HAP-1 (cell line): ENCODE data around the gene HIVEP1.
"Not testable (repeated sequence)": the region's sequence is repeated elsewhere in the genome, so short reads cannot be mapped to it uniquely, and the experiment has no call there.

Source experiments
- DNase-seq, 2 experiments: peaks; one replicate each; pipeline ENCODE4 v3.0.0-alpha.2; 2016 to 2020; ENCODE audit warnings: low spot score in 2 of 2
- H3K27me3 ChIP-seq: fragments of 250-450 bp; sonication (Bioruptor Pico); 2 replicates; pipeline ENCODE4 v1.5.1; 2020; ENCODE audit warnings: low read depth, mild to moderate bottlenecking, moderate library complexity
- H3K36me3 ChIP-seq: fragments of 250-450 bp; sonication (Bioruptor Pico); replicated peaks from 2 replicates; pipeline ENCODE4 v1.5.1; 2020; ENCODE audit warnings: mild to moderate bottlenecking
- H3K4me1 ChIP-seq: fragments of 250-450 bp; sonication (Bioruptor Pico); 2 replicates; pipeline ENCODE4 v1.5.1; 2020; ENCODE audit warnings: mild to moderate bottlenecking
- H3K4me3 ChIP-seq: fragments of 250-450 bp; sonication (Bioruptor Pico); 2 replicates; pipeline ENCODE4 v1.5.1; 2020; ENCODE audit warnings: mild to moderate bottlenecking, moderate library complexity
- H3K9me3 ChIP-seq: fragments of 250-450 bp; sonication (Bioruptor Pico); 2 replicates; pipeline ENCODE4 v1.5.1; 2020; ENCODE audit warnings: mild to moderate bottlenecking, moderate library complexity
- in situ Hi-C: fragments of 300-500 bp; cut with MboI; formaldehyde crosslinking; loops from 3 replicates; pipeline ENCODE4 v1.14.3; 2020; ENCODE audit warnings: low sequenced_read_pairs, inconsistent platforms, mixed read lengths

The HIVEP1 gene

DNA sequence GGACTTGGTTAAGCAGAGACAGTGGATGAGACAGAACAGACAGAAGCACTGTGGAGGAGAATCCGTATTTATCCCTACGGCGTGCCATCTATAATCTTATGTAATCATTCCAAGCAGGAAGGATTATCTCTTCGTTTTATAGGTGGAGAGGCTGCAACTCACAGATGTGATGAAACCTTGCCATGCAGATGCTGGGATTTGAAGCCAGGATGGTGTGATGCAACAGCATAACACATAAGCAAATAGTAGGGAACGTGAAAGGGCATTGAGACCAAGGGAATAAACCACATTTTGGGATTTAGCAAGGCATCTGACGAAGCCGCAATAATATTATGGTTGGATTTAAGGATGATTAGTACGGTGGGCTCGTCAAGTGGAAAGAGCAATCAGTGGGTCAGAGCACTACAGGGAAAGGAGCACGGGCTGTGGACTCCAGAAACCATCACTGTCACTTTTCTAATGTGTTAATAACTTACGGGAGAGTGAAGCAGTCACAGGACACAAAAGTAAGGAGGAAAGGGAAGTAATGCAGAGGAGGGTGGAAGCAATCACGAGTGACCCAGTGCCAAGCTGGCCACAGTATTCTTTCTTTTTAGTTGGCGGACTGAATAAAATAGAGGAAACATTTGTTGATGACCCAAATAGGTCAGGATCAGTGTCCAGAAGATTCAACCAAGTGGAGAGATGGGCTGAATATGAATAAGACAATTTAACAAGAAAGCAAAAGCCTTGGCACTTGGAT is 158.4 kb downstream of the HIVEP1 start:
- Histone ChIP-seq H3K4me3 (no peak overlapping the region), H3K27me3 (no peaks in the 10 kb centered on the region), H3K36me3 (no peaks in the 10 kb centered on the region), H3K9me3 (no peaks in the 10 kb centered on the region), H3K4me1 (peaks cover 17% of the 10 kb centered on the region)
- no peak for DNase-seq
- in situ Hi-C loops = no loop called here

GRCh38 chr6:12171717-12172116 is 159.6 kb downstream of the HIVEP1 start:
- Histone ChIP-seq H3K4me1 (peaks cover 17% of the 10 kb centered on the region), H3K9me3 (no peaks in the 10 kb centered on the region), H3K4me3 (no peak overlapping the region), H3K36me3 (no peaks in the 10 kb centered on the region), H3K27me3 (no peaks in the 10 kb centered on the region)
- DNase-seq = peak; percentile 41 to 82
- in situ Hi-C loops = no loop called here

DNA sequence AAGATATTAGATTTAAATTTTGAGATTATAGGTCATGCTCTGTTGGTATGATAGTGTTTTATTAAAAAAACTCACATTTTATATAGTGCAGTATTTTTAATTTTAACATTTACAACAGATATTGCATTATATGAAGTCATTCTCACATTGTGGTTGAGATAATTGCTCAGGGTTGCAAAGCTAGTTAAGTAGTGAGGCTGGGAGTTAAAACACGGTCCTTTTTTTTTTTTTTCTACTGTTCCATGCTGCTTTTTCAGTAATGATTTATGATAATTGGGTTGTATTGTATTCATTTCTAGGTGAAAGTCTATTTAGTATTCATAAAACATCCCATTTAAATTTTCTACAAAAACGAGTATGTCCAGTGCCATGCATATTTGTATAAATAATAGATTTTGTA is 160.5 kb downstream of the HIVEP1 start:
- no peak for DNase-seq
- no peaks in the 10 kb centered on the region for H3K9me3 ChIP-seq
- in situ Hi-C loops = no loop called here
- H3K4me1 ChIP-seq = peaks cover 17% of the 10 kb centered on the region
- H3K4me3 ChIP-seq = no peak overlapping the region
- H3K27me3 ChIP-seq = no peaks in the 10 kb centered on the region
- H3K36me3 ChIP-seq = no peaks in the 10 kb centered on the region

DNA sequence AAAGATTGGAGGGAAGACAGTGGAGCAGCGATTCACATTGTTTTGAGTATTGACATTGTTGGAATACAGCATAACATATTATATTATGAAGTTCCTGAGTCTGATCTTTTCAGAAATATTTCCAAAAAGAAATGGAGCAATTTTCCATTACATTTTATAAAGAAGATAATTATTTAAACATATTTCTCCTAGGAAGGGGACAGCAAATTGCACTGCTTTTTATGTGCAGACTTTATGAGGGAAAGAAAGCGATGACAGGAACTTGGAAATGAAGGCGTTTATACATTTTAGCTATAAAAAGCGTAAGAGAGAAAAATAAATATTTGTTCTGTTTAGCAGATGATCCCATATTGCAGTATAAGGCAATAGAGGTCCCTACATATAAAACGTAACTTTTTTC is 161.1 kb downstream of the HIVEP1 start:
- H3K4me1 ChIP-seq = peaks cover 17% of the 10 kb centered on the region
- H3K9me3 ChIP-seq = no peaks in the 10 kb centered on the region
- in situ Hi-C loops = no loop called here
- no peaks in the 10 kb centered on the region for H3K27me3 ChIP-seq
- DNase-seq = no peak
- H3K36me3 ChIP-seq = no peaks in the 10 kb centered on the region
- H3K4me3 ChIP-seq = no peak overlapping the region

DNA sequence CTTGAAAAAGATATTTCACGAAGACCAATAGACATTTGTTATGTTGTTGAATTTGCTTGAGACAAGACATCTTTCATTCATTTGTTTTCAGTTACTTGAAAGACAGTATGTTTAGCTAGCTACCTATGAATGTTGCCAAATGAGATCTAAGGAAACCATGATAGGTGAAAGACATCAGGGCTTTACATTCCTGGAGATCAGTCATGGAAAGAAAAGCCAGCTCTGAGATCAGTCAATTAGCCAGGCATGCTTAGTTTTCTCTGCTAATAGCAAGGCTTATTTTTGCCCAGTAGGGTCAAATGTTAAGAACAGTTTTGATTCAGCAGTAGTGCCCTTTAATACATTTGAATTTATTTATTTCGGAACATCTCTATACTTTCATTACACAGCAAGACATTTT is 161.5 kb downstream of the HIVEP1 start:
- no peaks in the 10 kb centered on the region for H3K9me3 ChIP-seq
- no peaks in the 10 kb centered on the region for H3K27me3 ChIP-seq
- in situ Hi-C loops = no loop called here
- DNase-seq = no peak
- H3K4me3 ChIP-seq = no peak overlapping the region
- H3K36me3 ChIP-seq = no peaks in the 10 kb centered on the region
- peaks cover 17% of the 10 kb centered on the region for H3K4me1 ChIP-seq

GRCh38 chr6:12174878-12175277 is 162.8 kb downstream of the HIVEP1 start:
- no peak overlapping the region for H3K4me3 ChIP-seq
- no peak for DNase-seq
- no peaks in the 10 kb centered on the region for H3K9me3 ChIP-seq
- H3K36me3 ChIP-seq = no peaks in the 10 kb centered on the region
- in situ Hi-C loops = no loop called here
- no peaks in the 10 kb centered on the region for H3K27me3 ChIP-seq
- peaks cover 17% of the 10 kb centered on the region for H3K4me1 ChIP-seq

GRCh38 chr6:12175626-12176025 is 163.5 kb downstream of the HIVEP1 start:
- Histone ChIP-seq H3K4me3 (no peak overlapping the region), H3K36me3 (no peaks in the 10 kb centered on the region)
- in situ Hi-C loops = no loop called here

DNA sequence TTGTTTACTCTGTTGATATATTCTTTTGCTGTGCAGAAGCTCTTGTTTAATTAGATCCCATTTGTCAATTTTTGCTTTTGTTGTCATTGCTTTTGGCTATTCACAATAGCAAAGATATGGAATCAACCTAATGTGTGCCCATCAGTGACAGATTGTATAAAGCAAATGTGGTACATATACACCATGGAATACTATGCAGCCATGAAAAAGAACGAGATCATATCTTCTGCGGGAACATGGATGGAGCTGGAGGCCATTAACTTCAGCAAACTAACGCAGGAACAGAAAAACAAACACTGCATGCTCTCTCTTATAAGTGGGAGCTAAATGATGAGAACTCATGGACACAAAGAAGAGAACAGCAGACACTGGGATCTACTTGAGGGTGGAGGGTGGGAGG is 164.7 kb downstream of the HIVEP1 start:
- DNase-seq, in situ Hi-C loops, H3K36me3 ChIP-seq, H3K9me3 ChIP-seq, H3K27me3 ChIP-seq, H3K4me3 ChIP-seq: not testable (repeated sequence)
- peaks cover 15% of the 10 kb centered on the region for H3K4me1 ChIP-seq

More at GRCh38 chr6:12175626-12176025, 163.5 kb downstream of the HIVEP1 start:
- Histone ChIP-seq H3K27me3 (no peaks in the 10 kb centered on the region), H3K9me3 (no peaks in the 10 kb centered on the region), H3K4me1 (peaks cover 17% of the 10 kb centered on the region)
- no peak for DNase-seq

- no peak for DNase-seq
- Histone ChIP-seq H3K4me1 (peaks cover 2% of the 10 kb centered on the region; the same call in 1 of the 2 replicates), H3K27me3 (peaks cover 8% of the 10 kb centered on the region; the same call in 1 of the 2 replicates), H3K36me3 (no peaks in the 10 kb centered on the region), H3K9me3 (no peaks in the 10 kb centered on the region), H3K4me3 (no peak overlapping the region)
- in situ Hi-C loops = no loop called here
Measured at GRCh38 chr6:12178521-12178920, 166.4 kb downstream of the HIVEP1 start.

DNA sequence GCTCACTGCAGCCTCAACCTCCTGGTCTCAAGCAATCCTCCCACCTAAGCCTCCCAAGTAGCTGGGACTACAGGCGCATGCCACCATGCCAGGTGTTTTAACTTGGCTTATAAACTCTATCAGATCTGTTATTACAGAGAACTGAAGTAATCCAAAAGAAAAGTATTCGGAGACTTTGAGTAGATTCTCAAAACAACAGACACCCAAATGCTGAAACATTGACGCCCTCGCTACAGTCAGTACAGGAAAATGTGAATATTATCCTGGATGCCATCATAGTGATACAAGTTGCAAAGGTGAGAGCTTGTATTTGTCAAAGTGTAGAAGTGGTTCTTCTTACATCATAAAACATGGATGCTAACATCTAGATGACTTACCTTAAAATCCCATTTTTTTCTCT is 169.4 kb downstream of the HIVEP1 start:
- in situ Hi-C loops = no loop called here
- Histone ChIP-seq H3K4me3 (no peak overlapping the region), H3K9me3 (no peaks in the 10 kb centered on the region), H3K36me3 (no peaks in the 10 kb centered on the region), H3K4me1 (no peaks in the 10 kb centered on the region), H3K27me3 (peaks cover 8% of the 10 kb centered on the region; the same call in 1 of the 2 replicates)
- DNase-seq = no peak

GRCh38 chr6:12182676-12183075 is 170.6 kb downstream of the HIVEP1 start:
- Histone ChIP-seq H3K36me3 (no peaks in the 10 kb centered on the region), H3K9me3 (no peaks in the 10 kb centered on the region), H3K4me3 (no peak overlapping the region), H3K27me3 (peaks cover 8% of the 10 kb centered on the region; the same call in 1 of the 2 replicates), H3K4me1 (no peaks in the 10 kb centered on the region)
- no peak for DNase-seq
- in situ Hi-C loops = no loop called here

DNA sequence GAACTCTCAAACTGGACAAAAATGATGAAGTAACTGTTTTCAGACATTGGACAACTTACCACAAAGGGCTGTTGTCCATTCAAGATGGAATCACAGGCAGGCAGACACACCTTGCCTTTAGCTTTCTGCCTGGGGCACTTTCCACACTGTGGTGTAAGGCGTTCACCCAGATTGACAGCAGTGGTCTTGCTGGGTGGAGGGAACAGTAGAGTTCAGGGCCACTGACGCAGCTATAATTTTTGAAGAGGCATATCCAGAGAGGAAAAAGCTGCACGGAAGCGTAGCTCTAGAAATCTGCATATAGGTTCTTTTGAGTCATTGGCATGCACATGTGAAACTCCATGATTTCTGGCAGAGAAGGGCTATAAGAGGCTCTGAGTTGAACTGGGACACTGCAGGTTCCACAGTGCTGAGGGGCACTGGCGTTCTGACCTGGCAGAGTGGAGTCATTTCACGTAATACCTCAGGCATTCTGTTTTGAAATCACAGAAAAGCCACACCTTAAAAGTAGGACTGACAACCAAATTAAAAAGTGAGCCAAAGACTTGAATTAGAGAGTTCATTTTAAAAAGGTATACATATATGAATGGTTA is 173.1 kb downstream of the HIVEP1 start:
- H3K27me3 ChIP-seq = peaks cover 8% of the 10 kb centered on the region
- in situ Hi-C loops = no loop called here

GRCh38 chr6:12186528-12186927 is 174.4 kb downstream of the HIVEP1 start:
- DNase-seq = no peak

More for the DNA sequence above, 173.1 kb downstream of the HIVEP1 start:
- Histone ChIP-seq H3K36me3 (no peaks in the 10 kb centered on the region), H3K4me3 (no peak overlapping the region), H3K9me3 (no peaks in the 10 kb centered on the region), H3K4me1 (no peaks in the 10 kb centered on the region)
- no peak for DNase-seq

DNA sequence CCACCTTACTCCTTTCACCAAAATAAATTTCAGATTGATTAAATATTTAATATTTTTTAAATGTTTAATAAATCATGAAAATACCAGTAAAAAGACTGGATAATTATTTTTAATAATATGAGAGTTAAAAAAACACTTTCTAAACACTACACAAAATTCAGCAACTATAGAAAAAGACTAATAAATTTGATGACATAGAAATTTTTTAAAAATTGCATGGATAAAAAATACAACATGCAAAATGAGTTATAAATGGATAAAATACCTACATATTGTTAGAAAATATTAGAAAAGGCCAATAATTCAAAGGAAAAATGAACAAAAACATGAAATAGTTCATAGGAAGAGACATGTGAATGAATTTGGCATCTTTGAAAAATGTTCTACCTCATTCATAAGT is 177.0 kb downstream of the HIVEP1 start:
- H3K27me3 ChIP-seq = no peaks in the 10 kb centered on the region; the same call in none of the 2 replicates
- no peak for DNase-seq
- H3K36me3 ChIP-seq = no peaks in the 10 kb centered on the region
- no peaks in the 10 kb centered on the region for H3K4me1 ChIP-seq
- in situ Hi-C loops = no loop called here
- H3K9me3 ChIP-seq = no peaks in the 10 kb centered on the region
- no peak overlapping the region for H3K4me3 ChIP-seq

More at GRCh38 chr6:12186528-12186927, 174.4 kb downstream of the HIVEP1 start:
- Histone ChIP-seq H3K9me3 (no peaks in the 10 kb centered on the region), H3K4me3 (no peak overlapping the region), H3K27me3 (peaks cover 6% of the 10 kb centered on the region), H3K36me3 (no peaks in the 10 kb centered on the region), H3K4me1 (no peaks in the 10 kb centered on the region)
- in situ Hi-C loops = no loop called here
